Amniotic epithelial cell (primary cell): ENCODE results near the gene SIGLEC6.

Experiments used
- DNase-seq: peaks from one replicate; pipeline ENCODE4 v3.0.0-alpha.2; 2010; ENCODE audit warnings: low read depth

The SIGLEC6 gene

DNA sequence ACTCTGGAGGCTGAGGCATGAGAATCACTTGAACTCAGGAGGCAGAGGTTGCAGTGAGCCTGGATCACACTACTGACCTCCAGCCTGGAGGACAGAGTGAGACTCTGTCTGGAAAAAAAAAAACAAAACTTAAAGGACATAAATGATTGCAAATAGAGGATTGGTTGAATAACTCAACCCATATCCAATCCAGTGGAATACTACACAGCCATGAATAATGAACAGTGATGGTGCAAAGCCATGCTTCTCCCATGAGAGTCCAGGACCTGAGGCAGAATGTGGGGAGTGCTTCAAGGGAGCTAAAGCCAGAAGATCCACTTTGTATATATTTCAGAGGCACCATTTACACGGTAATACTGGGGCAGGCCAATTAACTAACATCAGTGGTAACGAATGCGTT, 55.3 kb downstream of the SIGLEC6 start:
- no peak for DNase-seq

DNA sequence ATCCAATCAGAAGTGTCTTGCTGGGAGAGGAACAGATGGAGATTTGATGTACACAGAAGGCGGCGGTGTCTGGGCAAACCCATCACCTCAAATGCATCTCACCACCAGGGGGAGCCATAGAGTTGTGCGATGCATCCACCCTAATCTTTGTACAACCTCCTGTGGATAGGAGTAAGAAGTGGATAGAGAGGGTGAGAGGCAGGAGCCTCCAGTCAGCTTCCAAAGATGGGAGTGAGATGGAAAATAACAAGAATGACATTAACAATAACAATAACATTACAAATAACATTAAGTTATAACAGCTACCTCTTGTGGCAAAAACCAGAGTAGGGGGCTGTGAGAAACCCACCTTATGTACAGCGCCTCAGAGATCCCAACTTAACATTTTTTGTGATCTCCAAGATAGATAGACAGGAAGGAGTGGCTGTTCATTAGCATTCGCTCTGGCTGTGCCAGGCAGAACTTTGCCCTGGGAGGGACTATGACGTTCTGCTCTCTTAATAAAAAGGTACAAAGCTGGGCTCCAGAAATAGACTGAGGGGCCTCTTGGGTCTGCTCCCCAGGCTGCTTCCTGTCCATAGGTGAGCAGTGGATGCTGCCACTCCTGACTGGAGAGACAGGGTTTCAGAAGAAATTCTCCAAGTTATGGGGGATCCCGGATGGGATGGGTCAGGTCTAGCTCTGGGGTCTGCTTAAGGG, 58.3 kb downstream of the SIGLEC6 start:
- DNase-seq = peak; percentile 48

DNA sequence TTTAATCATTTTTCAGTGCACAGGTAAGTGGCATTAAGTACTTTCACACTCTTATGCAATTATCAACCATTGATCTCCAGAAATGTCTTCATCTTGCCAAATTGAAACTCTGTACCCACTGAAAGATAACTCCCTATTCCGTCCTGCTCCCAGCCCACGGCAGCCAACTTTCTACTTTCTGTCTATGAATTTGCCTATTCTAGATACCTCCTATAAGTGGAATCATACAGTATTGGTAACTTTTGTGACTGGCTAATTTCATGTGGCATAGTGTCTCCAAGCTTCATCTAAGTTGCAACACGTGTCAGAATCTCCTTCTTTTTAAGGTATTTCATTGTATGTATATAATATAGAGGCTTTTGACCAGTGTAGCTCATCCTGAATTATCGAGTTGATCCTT, 58.9 kb downstream of the SIGLEC6 start:
- no peak for DNase-seq

DNA sequence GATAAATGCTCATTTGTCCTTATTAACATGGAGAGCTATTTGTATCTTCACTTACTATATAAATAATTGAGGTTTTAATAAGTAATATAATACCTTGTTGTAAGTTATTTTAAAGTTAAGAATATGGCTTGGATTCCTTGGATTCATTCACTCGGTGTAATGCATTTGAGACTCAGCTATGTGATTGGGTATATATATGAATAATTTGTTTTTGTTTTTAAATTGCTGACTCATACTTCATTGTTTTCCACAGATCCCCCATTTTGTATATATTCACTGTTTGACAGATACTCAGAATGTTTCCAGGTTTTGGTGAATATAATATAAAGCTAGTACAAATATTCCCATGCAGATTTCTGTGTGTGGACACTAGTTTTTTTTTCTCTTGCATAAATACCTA, 59.9 kb downstream of the SIGLEC6 start:
- no peak for DNase-seq

DNA sequence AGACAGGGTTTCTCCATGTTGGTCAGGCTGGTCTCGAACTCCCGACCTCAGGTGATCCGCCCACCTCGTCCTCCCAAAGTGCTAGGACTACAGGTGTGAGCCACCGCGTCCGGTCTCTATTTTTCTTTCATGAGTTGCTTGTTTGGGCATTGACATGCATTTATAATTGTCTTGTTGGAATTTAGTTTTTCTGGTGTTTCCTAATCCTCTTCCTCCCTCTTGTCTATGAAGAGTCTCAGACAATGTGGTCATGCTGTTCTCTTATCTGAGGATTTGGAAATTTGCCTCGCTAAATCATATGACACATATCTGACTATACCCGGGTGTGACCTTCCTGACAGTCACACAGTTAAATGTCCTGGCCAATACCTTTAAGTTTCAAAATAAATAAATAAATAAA, 60.5 kb downstream of the SIGLEC6 start:
- DNase-seq = peak; percentile 23

DNA sequence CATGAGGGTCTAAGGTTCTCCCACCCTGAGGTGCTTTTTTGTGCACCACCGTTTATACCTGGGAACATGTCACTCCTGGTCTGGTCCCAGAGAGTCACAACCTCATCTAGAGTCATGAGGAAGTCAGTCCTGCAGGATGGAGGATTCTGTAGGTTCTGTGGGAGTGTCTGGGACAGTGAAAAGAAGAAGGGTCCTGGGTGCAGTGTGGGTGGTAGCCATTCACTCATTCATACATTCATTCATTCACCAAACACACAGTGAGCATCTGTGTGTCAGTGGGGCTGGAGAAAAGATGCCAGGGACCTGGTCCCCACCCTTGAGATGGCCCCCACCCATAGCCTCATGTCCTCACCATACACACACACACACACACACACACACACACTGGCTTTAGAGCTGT, 61.8 kb downstream of the SIGLEC6 start:
- DNase-seq = no peak

DNA sequence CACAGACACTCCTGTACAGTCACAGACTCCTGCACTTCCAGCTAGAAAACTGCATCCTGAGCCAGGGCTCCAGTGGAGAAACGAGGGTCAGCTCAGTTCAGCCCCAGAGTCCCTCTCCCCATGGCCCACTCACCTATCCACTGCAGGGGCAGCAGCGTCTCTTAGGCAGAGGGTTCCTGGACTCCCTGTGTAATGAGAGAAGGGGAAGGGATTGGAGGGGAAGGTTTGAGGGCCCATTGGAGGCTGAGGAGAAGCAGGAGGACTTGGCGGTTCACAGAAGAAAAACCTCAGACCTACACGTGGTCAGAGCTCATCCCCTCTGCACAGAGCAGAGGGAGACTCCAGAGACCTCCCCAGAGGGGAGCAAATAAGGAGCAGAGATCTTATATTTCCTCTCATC, 62.3 kb downstream of the SIGLEC6 start:
- DNase-seq = no peak

DNA sequence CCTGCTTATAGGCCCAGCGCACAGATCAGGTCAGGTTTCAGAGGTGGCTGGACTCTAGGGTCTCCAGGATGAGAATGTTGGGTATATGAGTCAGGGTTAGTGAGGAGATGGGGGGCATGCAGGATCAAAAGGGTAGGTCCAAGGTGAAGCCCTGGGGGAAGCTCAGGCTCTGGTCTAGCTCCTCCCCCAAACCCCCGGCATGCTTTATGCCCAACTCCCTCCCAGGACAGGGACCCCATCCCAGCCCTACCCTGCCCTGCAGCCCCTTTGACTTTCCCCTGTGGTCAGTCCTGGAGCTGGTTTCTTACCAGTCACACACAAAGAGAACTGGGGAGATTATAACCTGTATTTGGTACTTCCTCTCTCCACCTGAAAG, 62.9 kb downstream of the SIGLEC6 start:
- no peak for DNase-seq

DNA sequence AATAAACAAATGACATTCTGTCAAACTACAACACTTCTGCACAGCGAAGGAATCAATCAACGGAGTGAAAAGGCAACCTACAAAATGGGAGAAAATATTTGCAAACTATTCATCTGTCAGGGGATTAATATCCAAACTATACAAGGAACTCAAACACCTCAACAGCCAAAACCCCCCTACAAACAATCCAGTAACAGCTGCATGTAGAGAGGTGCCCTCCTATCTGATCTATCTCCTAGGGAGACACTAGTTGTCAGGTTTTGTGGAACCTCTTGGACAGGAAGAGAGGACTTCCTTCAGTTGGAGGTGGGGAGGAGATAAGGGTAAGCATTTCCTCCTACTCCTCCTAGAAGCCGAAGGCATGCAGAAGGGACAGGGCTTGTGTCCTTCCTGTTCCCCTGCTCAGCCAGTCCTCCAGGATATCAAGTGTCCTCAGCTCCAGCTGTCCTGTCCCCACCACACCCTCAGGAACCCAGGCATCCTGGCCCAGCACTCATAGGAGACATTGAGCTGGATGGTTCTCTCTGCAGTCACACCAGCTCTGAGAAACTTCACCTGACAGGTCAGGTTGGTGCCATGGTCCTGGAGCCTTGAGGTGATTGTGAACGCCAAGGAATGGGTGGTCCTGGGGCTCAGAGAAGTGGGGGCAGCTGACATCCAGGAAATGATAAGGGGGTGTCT, 63.5 kb downstream of the SIGLEC6 start:
- no peak for DNase-seq
